MCF 10A (cell line): ENCODE data around the gene GAS1. TPM values are rescaled to one million over a fixed set of nuclear protein-coding genes. Genes with fewer than 3 reads are reported as not detected.
A peak's percentile ranks its signal among the peaks of the same experiment; 100 is the strongest.

Experiments
- BruUV-seq: library from RNA; stranded (reverse); fragments of 400-500 nt; replicated peaks from 2 replicates; lab custom pipeline; 2021; lab: Mats Ljungman, UMichigan
- CTCF ChIA-PET: fragments of 300-600 bp; sonication (Branson Sonifier 250); formaldehyde crosslinking; extraction: SDS; loops from one replicate; lab custom pipeline; 2021; ENCODE audit warnings: antibody characterized with exemption, inconsistent platforms; lab: Yijun Ruan, JAX
- POLR2A ChIA-PET: fragments of 300-600, 350-650 bp; sonication (Branson Sonifier 250); formaldehyde crosslinking; extraction: SDS; loops from one replicate; lab custom pipeline; 2020; ENCODE audit warnings: antibody characterized with exemption, inconsistent platforms; lab: Yijun Ruan, JAX
- DNase-seq: peaks from one replicate; pipeline ENCODE4 v3.0.0-alpha.2; 2018; ENCODE audit not compliant: unreplicated experiment
- H3K27ac Mint-ChIP-seq: one replicate; pipeline ENCODE4 v1.8.0; 2022; ENCODE audit warnings: mild to moderate bottlenecking, low read depth, mixed read lengths; ENCODE audit not compliant: unreplicated experiment
- H3K27me3 Mint-ChIP-seq: one replicate; pipeline ENCODE4 v1.8.0; 2022; ENCODE audit warnings: mixed read lengths; ENCODE audit not compliant: insufficient read depth, unreplicated experiment
- H3K36me3 Mint-ChIP-seq: one replicate; pipeline ENCODE4 v1.8.0; 2022; ENCODE audit warnings: mild to moderate bottlenecking, moderate library complexity, mixed read lengths; ENCODE audit not compliant: insufficient read depth, unreplicated experiment
- H3K4me1 Mint-ChIP-seq: one replicate; pipeline ENCODE4 v1.8.0; 2022; ENCODE audit warnings: mixed read lengths; ENCODE audit not compliant: insufficient read depth, unreplicated experiment
- H3K4me3 Mint-ChIP-seq: one replicate; pipeline ENCODE4 v1.8.0; 2022; ENCODE audit warnings: mild to moderate bottlenecking, moderate library complexity, mixed read lengths; ENCODE audit not compliant: unreplicated experiment
- H3K9me3 Mint-ChIP-seq: one replicate; pipeline ENCODE4 v1.8.0; 2022; ENCODE audit warnings: mixed read lengths; ENCODE audit not compliant: unreplicated experiment
- intact Hi-C: fragments of 100-400 bp; cut with micrococcal nuclease; formaldehyde crosslinking; loops from 2 replicates; pipeline ENCODE4 v1.14.1; 2022
- total RNA-seq: library from RNA; stranded (reverse); gene quantifications from 2 replicates; pipeline ENCODE4 v1.2.3, GENCODE V29; 2022
- TF ChIP-seq, protein P1 (sequence below): fragments of 200-600 bp; IDR thresholded peaks from one replicate; pipeline ENCODE4 v1.8.0; 2022; ENCODE audit warnings: antibody characterized with exemption, mild to moderate bottlenecking; ENCODE audit not compliant: unreplicated experiment

Gene GAS1
- total RNA-seq, 1 experiment from 2014 or later = 11.4 TPM

DNA sequence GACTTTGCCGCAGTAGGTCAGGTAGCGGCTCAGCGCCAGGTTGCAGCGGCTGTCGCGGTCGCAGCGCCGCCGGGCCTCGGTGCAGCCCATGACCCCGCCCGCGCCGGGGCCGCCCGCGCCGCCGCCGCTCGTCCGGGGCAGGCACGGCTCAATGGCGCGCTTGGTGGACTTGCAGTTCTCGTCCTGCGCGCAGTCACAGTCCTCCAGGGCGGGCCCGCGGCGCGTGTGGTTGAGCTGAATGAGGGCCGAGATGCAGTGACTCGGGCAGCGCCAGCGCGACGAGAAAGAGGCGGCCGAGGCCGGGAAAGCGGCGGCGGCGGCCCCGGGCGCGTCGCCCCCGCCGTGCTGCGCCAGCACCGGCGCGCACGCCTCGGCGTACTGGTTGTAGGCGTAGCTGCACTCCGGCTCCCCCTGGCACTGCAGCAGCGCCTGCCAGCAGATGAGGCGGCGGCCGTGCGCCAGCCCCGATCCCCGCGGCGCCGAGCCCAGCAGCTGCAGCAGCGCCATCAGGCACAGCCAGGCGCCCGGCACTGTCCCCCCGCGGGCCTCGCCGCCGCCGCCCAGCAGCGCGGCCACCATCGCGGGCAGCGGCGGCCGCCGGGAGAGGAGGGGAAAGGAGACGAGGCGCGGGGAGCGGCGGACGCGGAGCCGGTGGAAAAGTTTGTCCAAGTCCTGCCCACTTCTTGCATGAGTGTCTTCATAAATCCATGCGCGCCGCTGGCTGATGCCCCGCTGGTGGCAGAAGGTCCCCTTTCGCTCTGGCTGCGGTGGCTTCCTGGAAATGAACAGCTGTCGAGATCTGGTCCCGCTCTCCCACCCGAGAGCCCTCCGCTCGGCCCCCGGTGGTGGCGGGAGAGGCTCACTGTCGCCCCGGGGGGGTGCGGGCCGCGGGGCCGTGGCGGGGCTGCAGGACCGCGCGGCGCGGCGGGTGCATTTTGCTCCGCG is 833 bp downstream of the GAS1 start:
- H3K27me3 Mint-ChIP-seq = no peaks in the 10 kb centered on the region
- ChIA-PET CTCF (interaction anchor here (0.7 to 3.1 kb wide), 18 partner anchors 34 to 512 kb away, joined by 3 to 30 read pairs (median 7); no protein-coding TSS in a partner anchor), POLR2A (interaction anchor here (0.5 to 6.7 kb wide), 34 partner anchors 10 to 865 kb away, joined by 3 to 174 read pairs (median 3); no protein-coding TSS in a partner anchor)
- DNase-seq = peak; percentile 64
- peaks cover 6% of the 10 kb centered on the region for H3K4me1 Mint-ChIP-seq
- peak overlapping the region; percentile 93 for H3K27ac Mint-ChIP-seq
- no peaks in the 10 kb centered on the region for H3K9me3 Mint-ChIP-seq
- TF ChIP-seq, protein P1, sequence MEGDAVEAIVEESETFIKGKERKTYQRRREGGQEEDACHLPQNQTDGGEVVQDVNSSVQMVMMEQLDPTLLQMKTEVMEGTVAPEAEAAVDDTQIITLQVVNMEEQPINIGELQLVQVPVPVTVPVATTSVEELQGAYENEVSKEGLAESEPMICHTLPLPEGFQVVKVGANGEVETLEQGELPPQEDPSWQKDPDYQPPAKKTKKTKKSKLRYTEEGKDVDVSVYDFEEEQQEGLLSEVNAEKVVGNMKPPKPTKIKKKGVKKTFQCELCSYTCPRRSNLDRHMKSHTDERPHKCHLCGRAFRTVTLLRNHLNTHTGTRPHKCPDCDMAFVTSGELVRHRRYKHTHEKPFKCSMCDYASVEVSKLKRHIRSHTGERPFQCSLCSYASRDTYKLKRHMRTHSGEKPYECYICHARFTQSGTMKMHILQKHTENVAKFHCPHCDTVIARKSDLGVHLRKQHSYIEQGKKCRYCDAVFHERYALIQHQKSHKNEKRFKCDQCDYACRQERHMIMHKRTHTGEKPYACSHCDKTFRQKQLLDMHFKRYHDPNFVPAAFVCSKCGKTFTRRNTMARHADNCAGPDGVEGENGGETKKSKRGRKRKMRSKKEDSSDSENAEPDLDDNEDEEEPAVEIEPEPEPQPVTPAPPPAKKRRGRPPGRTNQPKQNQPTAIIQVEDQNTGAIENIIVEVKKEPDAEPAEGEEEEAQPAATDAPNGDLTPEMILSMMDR = no peak
- H3K4me3 Mint-ChIP-seq = peak overlapping the region; percentile 98
- no TSS peak for BruUV-seq
- intact Hi-C loops = loop anchor here (1.0 to 10.0 kb wide), 6 partner anchors 118 to 532 kb away; no protein-coding TSS in a partner anchor
- peaks cover 20% of the 10 kb centered on the region for H3K36me3 Mint-ChIP-seq

DNA sequence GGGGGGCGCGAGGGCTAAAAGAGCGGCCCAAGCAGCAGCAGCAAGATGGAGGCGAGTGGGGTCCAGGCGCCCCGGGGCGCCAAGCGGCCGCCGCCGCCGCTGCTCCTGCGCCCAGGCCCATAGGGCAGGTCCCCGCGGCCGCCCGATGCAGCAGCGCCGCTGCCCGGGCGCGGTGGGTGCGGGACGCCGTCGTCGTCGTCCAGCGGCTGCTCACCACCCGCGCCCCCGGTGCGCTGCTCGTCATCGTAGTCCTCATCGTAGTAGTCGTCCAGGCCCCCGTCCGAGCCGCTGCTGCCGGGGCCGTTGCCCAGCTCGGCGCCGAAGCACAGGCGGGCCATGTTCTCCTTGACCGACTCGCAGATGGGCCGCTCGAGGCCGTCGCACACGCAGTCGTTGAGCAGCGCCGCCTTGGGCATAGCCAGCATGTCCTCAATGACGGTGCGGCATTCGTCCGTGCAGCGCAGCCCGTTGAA is 1.5 kb downstream of the GAS1 start:
- peaks cover 6% of the 10 kb centered on the region for H3K4me1 Mint-ChIP-seq
- no TSS peak for BruUV-seq
- no peaks in the 10 kb centered on the region for H3K9me3 Mint-ChIP-seq
- peaks cover 20% of the 10 kb centered on the region for H3K36me3 Mint-ChIP-seq
- H3K27ac Mint-ChIP-seq = peak overlapping the region; percentile 93
- ChIA-PET POLR2A (interaction anchor here (0.6 to 6.7 kb wide), 18 partner anchors 24 to 540 kb away, joined by 3 to 174 read pairs (median 4); no protein-coding TSS in a partner anchor), CTCF (interaction anchor here (0.5 to 2.6 kb wide), 16 partner anchors 179 to 511 kb away, joined by 3 to 17 read pairs (median 4); no protein-coding TSS in a partner anchor)
- peak; percentile 52 for DNase-seq
- peak overlapping the region; percentile 98 for H3K4me3 Mint-ChIP-seq
- intact Hi-C loops = loop anchor here (1.0 to 10.0 kb wide), 7 partner anchors 119 to 511 kb away; no protein-coding TSS in a partner anchor
- no peaks in the 10 kb centered on the region for H3K27me3 Mint-ChIP-seq
- TF ChIP-seq, protein P1 = peak; percentile 22

GRCh38 chr9:86944796-86945727 is 2.2 kb downstream of the GAS1 start:
- no TSS peak for BruUV-seq
- peak overlapping the region; percentile 98 for H3K4me3 Mint-ChIP-seq
- TF ChIP-seq, protein P1 = no peak
- H3K27me3 Mint-ChIP-seq = no peaks in the 10 kb centered on the region
- peak overlapping the region; percentile 93 for H3K27ac Mint-ChIP-seq
- DNase-seq = peak; percentile 28
- H3K9me3 Mint-ChIP-seq = no peaks in the 10 kb centered on the region
- POLR2A ChIA-PET = interaction anchor here (0.5 to 6.7 kb wide), 13 partner anchors 16 to 457 kb away, joined by 3 to 174 read pairs (median 3); no protein-coding TSS in a partner anchor
- H3K36me3 Mint-ChIP-seq = peaks cover 20% of the 10 kb centered on the region
- peaks cover 6% of the 10 kb centered on the region for H3K4me1 Mint-ChIP-seq
- CTCF ChIA-PET = interaction anchor here (0.5 to 2.6 kb wide), 18 partner anchors 9 to 512 kb away, joined by 3 to 12 read pairs (median 3); no protein-coding TSS in a partner anchor
- intact Hi-C loops = loop anchor here (1.0 to 10.0 kb wide), 5 partner anchors 120 to 458 kb away; no protein-coding TSS in a partner anchor
